HEK293T (cell line): ENCODE measurements around the gene ADTRP.

Experiments used
- CTCF ChIA-PET: fragments of 350-600 bp; formaldehyde crosslinking; extraction: SDS; loops from one replicate; lab custom pipeline; 2021; ENCODE audit warnings: antibody characterized with exemption, inconsistent platforms; lab: Yijun Ruan, JAX
- POLR2A ChIA-PET: fragments of 350-600 bp; formaldehyde crosslinking; extraction: SDS; loops from one replicate; lab custom pipeline; 2020; ENCODE audit warnings: antibody characterized with exemption, inconsistent platforms; lab: Yijun Ruan, JAX
- DNase-seq: peaks from one replicate; pipeline ENCODE4 v3.0.0; 2012; ENCODE audit warnings: mixed read lengths; ENCODE audit errors: extremely low spot score
- ARNT ChIP-seq: fragments of 450-650 bp; IDR thresholded peaks from 2 replicates; pipeline ENCODE4 v1.6.1; 2017; ENCODE audit warnings: mild to moderate bottlenecking
- BHLHE40 ChIP-seq: fragments of 450-650 bp; IDR thresholded peaks from 2 replicates; pipeline ENCODE4 v1.6.1; 2016; ENCODE audit warnings: mild to moderate bottlenecking, moderate library complexity, borderline replicate concordance
- CTBP1 ChIP-seq: fragments of 450-650 bp; IDR thresholded peaks from 2 replicates; pipeline ENCODE4 v1.6.1; 2016; ENCODE audit warnings: borderline replicate concordance
- ELF4 ChIP-seq: fragments of 450-650 bp; IDR thresholded peaks from 2 replicates; pipeline ENCODE4 v1.6.1; 2017; ENCODE audit warnings: antibody characterized with exemption
- FOXA1 ChIP-seq: fragments of 450-650 bp; IDR thresholded peaks from 2 replicates; pipeline ENCODE4 v1.6.1; 2016; ENCODE audit warnings: mild to moderate bottlenecking
- FOXK2 ChIP-seq: fragments of 450-650 bp; IDR thresholded peaks from 2 replicates; pipeline ENCODE4 v1.6.1; 2016; ENCODE audit warnings: mild to moderate bottlenecking
- FOXM1 ChIP-seq: fragments of 450-650 bp; IDR thresholded peaks from 2 replicates; pipeline ENCODE4 v1.6.1; 2017; ENCODE audit warnings: mild to moderate bottlenecking, borderline replicate concordance
- HDGF ChIP-seq: fragments of 450-650 bp; IDR thresholded peaks from 2 replicates; pipeline ENCODE4 v1.6.1; 2017; ENCODE audit warnings: antibody characterized with exemption, borderline replicate concordance
- L3MBTL2 ChIP-seq: fragments of 450-650 bp; conservative IDR thresholded peaks from 2 replicates; pipeline ENCODE4 v1.6.1; 2016; ENCODE audit warnings: mild to moderate bottlenecking
- LEF1 ChIP-seq: fragments of 450-650 bp; IDR thresholded peaks from 2 replicates; pipeline ENCODE4 v1.6.1; 2017; ENCODE audit warnings: mild to moderate bottlenecking, borderline replicate concordance
- NFRKB ChIP-seq: fragments of 450-650 bp; IDR thresholded peaks from 2 replicates; pipeline ENCODE4 v1.6.1; 2016; ENCODE audit warnings: mild to moderate bottlenecking, moderate library complexity
- PKNOX1 ChIP-seq: fragments of 450-650 bp; IDR thresholded peaks from 2 replicates; pipeline ENCODE4 v1.6.1; 2016
- SP1 ChIP-seq: fragments of 450-650 bp; IDR thresholded peaks from 2 replicates; pipeline ENCODE4 v1.6.1; 2017
- SUZ12 ChIP-seq: fragments of 450-650 bp; IDR thresholded peaks from 2 replicates; pipeline ENCODE4 v1.6.1; 2016; ENCODE audit warnings: mild to moderate bottlenecking
- TARDBP ChIP-seq: fragments of 450-650 bp; IDR thresholded peaks from 2 replicates; pipeline ENCODE4 v1.6.1; 2016
- ZNF384 ChIP-seq: fragments of 450-650 bp; IDR thresholded peaks from 2 replicates; pipeline ENCODE4 v1.6.1; 2016

ADTRP gene

DNA sequence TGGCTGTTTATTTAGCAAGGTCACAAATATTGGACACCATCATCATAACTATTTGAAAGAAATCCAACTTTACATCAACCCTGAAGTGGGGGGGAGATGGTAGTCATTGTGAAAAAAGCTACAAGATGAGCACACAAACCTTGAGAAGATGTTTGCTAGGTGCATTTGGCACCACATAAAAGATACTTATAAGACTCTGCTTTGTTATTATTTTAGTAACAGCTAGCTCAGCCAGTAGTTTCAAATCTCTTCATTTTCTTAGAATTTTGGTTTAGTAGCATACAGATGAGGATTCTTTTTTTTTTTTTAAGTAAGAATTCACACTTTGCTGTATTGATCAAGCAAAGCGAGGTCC lies 14.4 kb downstream of the ADTRP start:
- no peak for TF ChIP-seq BHLHE40
- no peak for DNase-seq
- POLR2A ChIA-PET: no interaction called here
- CTCF ChIA-PET: interaction anchor here (0.7 kb wide), 1 partner anchor 12 kb away, joined by 5 read pairs; no protein-coding TSS in a partner anchor

GRCh38 chr6:11763460-11764249 lies 14.9 kb downstream of the ADTRP start:
- no peak for TF ChIP-seq ARNT
- ChIA-PET POLR2A (no interaction called here), CTCF (interaction anchor here (0.6 kb wide), 1 partner anchor 97 kb away, joined by 3 read pairs; no protein-coding TSS in a partner anchor)
- no peak for DNase-seq

GRCh38 chr6:11762794-11763459 lies 15.7 kb downstream of the ADTRP start:
- POLR2A ChIA-PET: no interaction called here
- CTCF ChIA-PET: no interaction called here
- TF ChIP-seq NFRKB (no peak), TARDBP (no peak), ZNF384 (no peak), ARNT (no peak), BHLHE40 (no peak), CTBP1 (no peak), SP1 (no peak), ELF4 (no peak), FOXK2 (no peak), LEF1 (no peak), L3MBTL2 (no peak), PKNOX1 (no peak), HDGF (no peak), FOXM1 (no peak), FOXA1 (no peak), SUZ12 (no peak)
- no peak for DNase-seq

DNA sequence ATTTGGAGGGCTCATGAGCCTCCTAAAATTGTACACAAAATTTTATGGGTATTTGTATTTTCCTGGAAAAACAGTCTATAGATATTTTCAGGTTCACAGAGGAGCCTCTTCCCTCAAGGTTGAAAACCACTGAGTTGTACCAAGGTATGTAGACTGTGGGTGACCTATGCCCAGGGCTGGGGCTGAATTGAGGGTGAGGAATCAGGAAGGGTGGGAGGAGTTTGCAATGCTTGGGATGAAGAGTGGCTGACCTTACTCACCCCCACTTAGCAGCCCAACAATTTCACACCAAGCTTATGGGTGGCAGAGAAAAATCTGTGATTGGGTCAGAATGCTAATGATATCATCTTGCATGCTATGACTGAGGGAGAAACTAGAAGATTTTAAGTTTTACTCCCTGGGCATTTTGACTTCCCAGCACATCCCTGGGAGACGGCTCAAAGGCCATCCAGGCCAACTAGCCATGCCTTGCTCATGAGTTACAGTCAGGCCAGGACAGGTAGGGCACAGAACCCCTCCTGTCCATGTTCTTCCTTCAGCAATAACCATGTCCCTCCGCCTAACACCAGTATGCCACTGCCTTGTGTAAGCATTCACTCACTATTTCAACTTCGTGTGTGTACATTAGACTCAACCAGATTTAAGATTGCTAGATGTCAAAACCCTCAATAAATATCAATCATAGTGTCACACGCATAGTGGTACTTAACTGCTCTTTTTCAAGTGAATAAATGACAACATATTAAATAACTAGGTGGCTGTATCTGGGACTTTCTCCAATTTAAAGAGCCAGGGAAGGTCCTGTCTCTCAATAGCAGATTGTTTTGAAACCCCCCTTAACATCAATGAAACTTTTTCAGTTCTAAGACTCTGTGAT lies 16.6 kb downstream of the ADTRP start:
- no peak for DNase-seq
- no peak for TF ChIP-seq TARDBP
- no peak for TF ChIP-seq SUZ12
- no peak for TF ChIP-seq HDGF
- no peak for TF ChIP-seq ARNT
- no peak for TF ChIP-seq ZNF384
- TF ChIP-seq SP1: no peak
- no peak for TF ChIP-seq L3MBTL2
- no peak for TF ChIP-seq CTBP1
- TF ChIP-seq NFRKB: no peak
- TF ChIP-seq FOXK2: no peak
- TF ChIP-seq BHLHE40: no peak
- no peak for TF ChIP-seq FOXA1
- no peak for TF ChIP-seq PKNOX1
- no peak for TF ChIP-seq LEF1
- no peak for TF ChIP-seq ELF4
- TF ChIP-seq FOXM1: no peak
- ChIA-PET POLR2A (no interaction called here), CTCF (interaction anchor here (0.6 kb wide), 1 partner anchor 10 kb away, joined by 3 read pairs; no protein-coding TSS in a partner anchor)

- DNase-seq: no peak
- CTCF ChIA-PET: no interaction called here
- POLR2A ChIA-PET: no interaction called here
- TF ChIP-seq SUZ12: no peak
- no peak for TF ChIP-seq L3MBTL2
- no peak for TF ChIP-seq FOXM1
- no peak for TF ChIP-seq ARNT
- TF ChIP-seq CTBP1: no peak
- TF ChIP-seq LEF1: no peak
- TF ChIP-seq NFRKB: no peak
- no peak for TF ChIP-seq FOXK2
- no peak for TF ChIP-seq TARDBP
- no peak for TF ChIP-seq ELF4
- TF ChIP-seq HDGF: no peak
- TF ChIP-seq BHLHE40: no peak
- no peak for TF ChIP-seq FOXA1
- TF ChIP-seq SP1: no peak
- no peak for TF ChIP-seq ZNF384
Observed at GRCh38 chr6:11760015-11760473, 18.6 kb downstream of the ADTRP start.

- no peak for DNase-seq
- ChIA-PET CTCF (no interaction called here), POLR2A (no interaction called here)
- no peak for TF ChIP-seq SP1
- TF ChIP-seq FOXM1: no peak
- TF ChIP-seq L3MBTL2: no peak
- no peak for TF ChIP-seq BHLHE40
- no peak for TF ChIP-seq LEF1
- TF ChIP-seq ELF4: no peak
- TF ChIP-seq PKNOX1: no peak
- no peak for TF ChIP-seq ARNT
- TF ChIP-seq ZNF384: no peak
Observed at GRCh38 chr6:11758878-11759277, 19.7 kb downstream of the ADTRP start.
